ENCODE results near the gene FAM117B.

- no peak for TF ChIP-seq CTCF (IDR thresholded peaks at IDR 0.05; ENCODE audit: insufficient read depth, low read depth, low read length)
- TF ChIP-seq EZH2 (IDR thresholded peaks at IDR 0.05; ENCODE audit: insufficient read depth, low read length) = no peak
Measured at GRCh38 chr2:202721621-202722020, 86.9 kb downstream of the FAM117B start.
